Activated CD4-positive, alpha-beta T cell treated with anti-CD3 and anti-CD28 coated beads, Interleukin-2, Interleukin-6, amounts not matched to agents 100 ng/mL and 50 ng/mL, durations not matched to agents 16 hours and 8 hours (primary cell): ENCODE results near the gene C20orf96.
"Not testable (repeated sequence)": the region's sequence is repeated elsewhere in the genome, so short reads cannot be mapped to it uniquely, and the experiment has no call there.

Experiments
- DNase-seq: peaks from one replicate; pipeline ENCODE4 v3.0.0-alpha.2; 2020

C20orf96 gene, protein sequence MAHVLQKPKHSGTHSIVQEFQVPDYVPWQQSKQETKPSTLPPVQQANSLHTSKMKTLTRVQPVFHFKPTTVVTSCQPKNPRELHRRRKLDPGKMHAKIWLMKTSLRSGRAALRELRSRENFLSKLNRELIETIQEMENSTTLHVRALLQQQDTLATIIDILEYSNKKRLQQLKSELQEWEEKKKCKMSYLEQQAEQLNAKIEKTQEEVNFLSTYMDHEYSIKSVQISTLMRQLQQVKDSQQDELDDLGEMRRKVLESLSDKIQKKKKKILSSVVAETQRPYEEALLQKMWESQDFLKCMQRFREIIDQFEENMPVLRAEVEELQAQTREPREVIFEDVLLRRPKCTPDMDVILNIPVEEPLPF

GRCh38 chr20:290084-290831, at the start of gene C20orf96:
TSS of gene C20orf96 (minus strand) at chr20:290750. CDS start at chr20:290610, 140 bp downstream.
- peak; percentile 90 for DNase-seq

DNA sequence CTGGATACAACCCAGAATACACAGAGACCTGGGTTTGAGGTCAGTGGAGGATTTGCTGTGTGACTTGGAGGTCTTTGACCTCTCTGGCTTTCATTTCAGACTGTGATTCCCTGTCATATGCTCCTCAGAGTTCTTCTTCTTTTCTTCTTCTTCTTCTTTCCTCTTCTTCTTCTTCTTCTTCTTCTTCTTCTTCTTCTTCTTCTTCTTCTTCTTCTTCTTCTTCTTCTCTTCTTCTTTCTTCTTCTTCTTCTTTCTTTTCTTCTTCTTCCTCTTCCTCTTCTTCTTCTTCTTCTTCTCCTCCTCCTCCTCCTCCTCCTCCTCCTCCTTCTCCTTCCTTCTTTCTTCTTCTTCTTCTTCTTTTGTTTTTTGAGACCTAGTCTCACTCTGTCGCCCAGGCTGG, 45.5 kb upstream of the C20orf96 start:
- DNase-seq = not testable (repeated sequence)

- DNase-seq = no peak
These were observed 44.0 kb upstream of the C20orf96 start for GRCh38 chr20:334578-334977.

DNA sequence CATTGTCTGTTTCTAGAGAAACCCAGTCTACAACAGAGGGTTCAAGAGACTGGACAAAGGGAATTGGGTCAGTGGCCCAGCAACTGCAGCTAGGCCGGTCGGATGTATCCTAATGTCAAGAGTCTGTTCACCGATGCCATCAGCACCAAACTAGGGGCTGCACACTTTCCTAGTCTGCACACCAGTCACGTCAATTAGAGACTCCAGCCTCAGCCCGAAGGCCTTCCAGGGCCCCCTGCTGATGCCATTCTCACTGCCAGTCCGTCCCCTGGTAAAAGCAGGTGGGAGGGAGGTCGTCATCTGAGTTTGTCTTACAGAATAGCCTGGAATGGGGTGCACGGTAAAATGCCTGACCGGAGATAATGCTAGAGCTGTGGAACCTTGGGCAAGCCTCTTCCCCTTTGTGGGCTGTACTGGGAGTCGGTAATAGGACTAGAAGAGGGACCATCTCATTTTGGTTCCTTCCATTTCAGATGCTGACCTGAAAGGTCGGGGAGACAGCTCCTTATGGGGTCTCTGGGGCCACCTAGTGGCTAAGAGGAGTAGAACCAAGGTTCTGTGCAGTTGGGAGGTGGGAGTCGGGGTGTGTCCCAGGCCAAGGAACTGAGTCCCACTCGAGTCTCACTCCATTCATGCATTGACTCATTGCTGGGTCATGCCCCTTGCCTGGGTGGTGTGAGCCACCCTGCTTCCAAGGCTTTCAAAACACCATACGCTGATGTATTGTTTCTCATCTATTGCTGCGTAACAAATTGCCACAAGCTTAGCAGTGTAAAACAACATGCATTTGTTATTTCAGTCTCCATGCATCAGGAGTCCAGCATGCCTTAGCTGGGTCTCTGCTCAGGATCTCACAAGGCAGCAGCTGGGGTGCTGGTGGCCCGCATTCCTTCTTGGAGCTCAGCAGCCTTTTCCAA, 39.9 kb upstream of the C20orf96 start:
- DNase-seq = peak; percentile 77

DNA sequence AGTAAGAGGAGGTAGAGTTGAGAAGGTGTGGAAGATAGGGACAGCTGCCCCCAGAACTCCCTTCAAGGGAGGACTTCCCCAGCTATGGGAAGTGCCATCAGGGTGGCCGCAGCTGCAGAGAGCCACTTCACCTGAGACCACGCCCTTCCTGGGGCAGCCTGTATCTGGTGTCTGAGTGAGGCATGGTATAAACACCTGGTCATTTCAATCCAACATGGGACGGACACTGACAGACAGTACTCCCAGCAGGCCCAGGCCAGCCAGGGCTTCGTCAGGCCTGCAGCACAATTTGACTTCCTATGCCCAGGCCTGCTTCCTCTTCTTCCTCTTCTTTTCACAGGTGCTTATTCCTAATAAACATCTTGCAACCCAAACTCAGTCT, 39.3 kb upstream of the C20orf96 start:
- DNase-seq = no peak

DNA sequence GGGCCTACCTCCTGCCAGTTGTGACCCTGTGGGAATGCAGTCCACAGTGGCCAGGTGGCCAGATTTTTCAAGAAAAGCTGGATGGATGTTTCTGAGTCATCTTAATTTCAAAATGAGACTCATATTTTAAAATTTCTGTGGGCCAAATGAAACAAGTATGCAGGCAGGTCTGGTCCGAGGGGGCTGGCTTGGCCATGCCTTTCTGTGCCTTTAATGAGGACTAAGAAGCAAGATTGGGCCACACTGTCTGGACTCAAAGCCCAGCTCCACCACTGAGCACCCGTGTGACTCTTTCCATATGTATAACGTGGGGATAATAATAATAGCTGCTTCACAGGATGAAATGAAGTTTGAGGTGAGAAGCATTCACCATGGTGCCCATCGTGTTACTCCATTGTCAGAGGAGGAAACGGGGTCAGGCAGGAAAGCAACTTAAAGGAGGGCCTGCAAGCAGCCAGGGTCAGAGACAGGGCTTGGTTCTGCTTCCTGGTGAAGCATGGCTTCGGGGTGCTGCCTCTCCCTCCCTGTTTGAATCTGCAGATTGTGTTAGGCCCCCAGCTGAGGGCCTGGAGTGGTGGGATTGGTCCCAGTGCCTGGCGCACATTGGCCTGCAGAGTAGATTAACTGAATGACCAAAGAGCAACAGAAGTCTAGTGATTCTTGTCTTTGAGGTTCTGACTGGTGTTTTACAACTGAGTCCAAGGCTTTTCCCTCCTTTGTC, 38.6 kb upstream of the C20orf96 start:
- DNase-seq = no peak

- DNase-seq = no peak
These were observed 37.8 kb upstream of the C20orf96 start for GRCh38 chr20:328027-328974.

GRCh38 chr20:327186-328026, 36.9 kb upstream of the C20orf96 start:
- peak; percentile 71 for DNase-seq

- no peak for DNase-seq
These were observed 36.2 kb upstream of the C20orf96 start for GRCh38 chr20:326645-327185.

GRCh38 chr20:325889-326644, 35.5 kb upstream of the C20orf96 start:
- DNase-seq = peak; percentile 53

DNA sequence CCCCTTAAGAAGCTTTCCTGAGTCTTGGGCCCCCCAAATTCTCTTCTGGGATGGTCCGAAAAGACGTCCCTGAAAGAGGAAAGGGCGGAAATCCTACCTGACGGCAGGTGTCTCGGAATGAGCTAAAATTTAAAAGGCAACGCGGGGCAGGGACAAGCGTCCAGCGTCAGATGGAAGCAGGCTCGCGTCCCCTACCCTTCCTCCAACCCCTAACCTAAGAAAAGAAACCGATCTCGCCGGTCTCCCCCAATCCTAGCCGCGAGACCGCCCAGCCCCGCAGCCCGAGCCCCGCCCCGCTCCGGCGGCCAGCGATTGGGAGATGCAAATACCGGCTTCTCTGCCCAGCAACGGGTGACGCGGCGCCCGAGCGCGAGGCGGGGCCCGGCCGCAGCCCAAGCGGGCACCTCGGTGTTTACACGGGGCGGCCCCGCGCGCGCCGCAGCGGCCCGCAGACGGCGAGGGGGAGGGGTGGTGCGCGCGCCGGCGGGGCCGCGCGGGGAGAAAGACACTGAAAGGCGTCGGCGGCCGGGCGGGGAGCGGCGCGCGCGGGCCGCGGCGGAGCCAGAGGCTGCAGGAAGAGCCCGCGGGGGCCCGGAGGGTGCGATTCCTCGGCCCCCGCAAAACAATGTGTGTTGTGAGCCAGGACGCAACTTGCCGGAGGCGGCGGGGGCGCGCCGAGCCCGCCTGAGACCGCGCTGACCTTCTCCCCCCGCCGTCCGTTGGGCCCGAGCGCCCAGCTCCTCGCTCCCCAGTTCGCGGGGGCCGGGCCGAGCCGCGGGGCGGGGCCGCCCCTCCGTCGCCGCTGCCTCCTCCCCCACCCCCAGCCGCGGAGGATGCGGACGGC, 34.7 kb upstream of the C20orf96 start, which contains the start of gene SOX12:
TSS of gene SOX12 (plus strand) at position 508 of the 844 bp plus-strand sequence. CDS start 373 bp downstream, outside the sequence.
- peak; percentile 98 for DNase-seq

DNA sequence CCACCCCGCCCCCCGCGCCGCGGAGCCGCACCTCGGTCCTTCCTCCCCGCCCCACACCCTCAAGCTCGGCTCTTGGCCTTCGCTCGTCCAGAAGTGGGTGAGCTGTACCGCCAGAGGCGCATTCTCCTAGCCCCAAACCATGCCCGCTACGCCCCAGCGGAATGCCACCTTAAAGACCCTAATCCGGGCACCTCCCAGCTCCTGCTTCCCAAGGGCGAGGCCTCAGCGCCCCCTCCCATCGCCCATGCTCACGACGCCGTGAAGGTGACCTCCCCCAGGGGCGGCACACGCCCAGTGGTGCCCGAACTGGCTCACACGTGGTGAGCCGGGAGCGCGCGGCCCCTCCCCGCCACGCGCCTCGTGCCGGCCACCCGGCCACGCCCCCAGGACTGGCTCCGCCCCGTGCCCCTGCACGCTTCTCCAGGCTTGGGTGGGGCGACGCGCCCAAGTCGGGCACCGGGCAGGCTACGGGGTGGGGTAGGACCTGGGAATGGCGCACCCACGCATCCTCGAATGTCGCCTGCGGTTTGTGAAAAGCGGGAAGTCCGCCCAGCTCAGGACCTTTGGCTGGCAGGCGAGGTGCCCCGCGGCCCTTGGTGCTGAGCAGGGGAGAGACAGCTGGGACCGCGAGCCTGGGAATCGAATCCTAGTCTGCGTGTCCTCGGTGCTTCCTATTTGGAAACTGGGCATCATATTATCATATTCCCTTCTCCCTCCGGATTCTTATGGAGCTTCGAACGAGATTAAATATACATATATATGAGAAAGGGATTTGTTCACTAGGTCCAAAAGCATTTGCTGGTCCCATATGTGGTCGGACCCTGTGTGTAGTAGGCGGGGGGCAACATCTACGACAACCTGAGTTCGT, 33.9 kb upstream of the C20orf96 start:
- peak; percentile 94 for DNase-seq

GRCh38 chr20:316316-317068, 25.9 kb upstream of the C20orf96 start:
- no peak for DNase-seq

GRCh38 chr20:313948-314347, 23.4 kb upstream of the C20orf96 start:
- no peak for DNase-seq

DNA sequence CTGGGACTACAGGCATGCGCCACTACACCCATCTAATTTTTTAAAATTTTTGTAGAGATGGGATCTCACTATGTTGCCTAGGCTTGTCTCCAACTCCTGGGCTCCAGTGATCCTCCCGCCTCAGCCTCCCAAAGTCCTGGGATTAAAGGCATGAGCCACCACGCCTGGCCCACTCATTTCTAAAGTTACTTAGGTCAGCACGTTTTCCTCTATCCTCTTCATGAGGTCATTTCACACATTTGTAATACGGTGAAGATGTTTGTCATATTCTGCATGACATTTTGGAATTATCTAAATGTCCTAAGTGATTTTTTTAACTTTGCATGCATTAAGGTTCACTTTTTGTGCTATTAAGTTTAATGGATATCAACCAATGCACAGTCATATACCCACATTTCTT, 22.9 kb upstream of the C20orf96 start:
- no peak for DNase-seq

DNA sequence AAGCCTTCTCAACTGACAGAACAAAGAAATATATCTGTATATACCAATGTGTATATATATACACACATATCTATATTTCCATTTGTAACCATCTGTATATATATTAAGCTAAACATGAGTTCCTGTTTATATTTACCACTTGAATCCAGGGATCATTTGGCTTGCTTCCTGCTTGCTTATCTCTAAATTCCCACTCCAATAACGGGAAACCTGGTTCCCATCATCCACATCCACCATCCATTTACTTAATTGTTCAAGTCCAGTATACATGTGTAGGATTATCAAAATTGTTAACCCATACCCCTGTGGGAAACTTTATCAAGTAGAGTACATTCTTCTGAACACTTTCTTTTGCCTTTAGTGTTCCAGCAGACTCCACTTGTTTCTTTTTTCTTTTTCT, 22.3 kb upstream of the C20orf96 start:
- DNase-seq = no peak
